Bronchial epithelial cell (primary cell): ENCODE measurements around the gene TNFRSF4. TPM values are rescaled to one million over a fixed set of nuclear protein-coding genes. Genes with fewer than 3 reads are reported as not detected.

ENCODE experiments used
- DNase-seq: peaks from one replicate; pipeline ENCODE4 v3.0.0-alpha.2; 2010; ENCODE audit warnings: low read depth
- FAIRE-seq: peaks from 2 replicates; lab custom pipeline; 2011; peaks lifted over from hg19 to GRCh38; lab: Jason Lieb, UNC
- H3K27me3 ChIP-seq: 2 replicates; pipeline ENCODE4 v1.5.1; 2011; ENCODE audit warnings: low read length; ENCODE audit not compliant: control insufficient read depth, insufficient read depth
- H3K36me3 ChIP-seq: 2 replicates; pipeline ENCODE4 v1.5.1; 2011; ENCODE audit warnings: low read length; ENCODE audit not compliant: control insufficient read depth, insufficient read depth
- H3K4me3 ChIP-seq: 2 replicates; pipeline ENCODE4 v1.5.1; 2011; ENCODE audit warnings: mild to moderate bottlenecking, low read depth, low read length, control low read depth
- CTCF ChIP-seq: IDR thresholded peaks from 2 replicates; pipeline ENCODE4 v1.5.1; 2011; ENCODE audit warnings: mild to moderate bottlenecking, moderate library complexity, low read length, control low read depth, inconsistent platforms; ENCODE audit not compliant: insufficient read depth, severe bottlenecking
- total RNA-seq: library from RNA; depleted of rRNA; stranded (reverse); fragments of >200 nt; gene quantifications from 2 replicates; pipeline ENCODE4 v1.2.1, GENCODE V29; 2014

TNFRSF4 gene
- total RNA-seq, 1 donor from 2014 or later: not detected

GRCh38 chr1:1232208-1232795, 18.3 kb upstream of the TNFRSF4 start, which contains the start of gene B3GALT6:
B3GALT6 (plus strand) TSS chr1:1232237; CDS start chr1:1232279, 42 bp downstream.
- Histone ChIP-seq H3K4me3 (peak within 1 kb of the TSS; percentile 93), H3K36me3 (peaks cover 18% of the 10 kb centered on the region), H3K27me3 (no peaks in the 10 kb centered on the region)
- FAIRE-seq (no peak), DNase-seq (no peak)
- TF ChIP-seq CTCF: no peak

GRCh38 chr1:1231400-1232207, 17.7 kb upstream of the TNFRSF4 start, which contains the start of gene SDF4:
SDF4 (minus strand) TSS chr1:1232001; CDS start chr1:1228772, 3,229 bp downstream.
- no peak for TF ChIP-seq CTCF
- Histone ChIP-seq H3K4me3 (peak within 1 kb of the TSS; percentile 93), H3K36me3 (peaks cover 20% of the 10 kb centered on the region), H3K27me3 (no peaks in the 10 kb centered on the region)
- FAIRE-seq (no peak), DNase-seq (peak; percentile 86)

- Histone ChIP-seq H3K27me3 (no peaks in the 10 kb centered on the region), H3K36me3 (peaks cover 24% of the 10 kb centered on the region), H3K4me3 (peak overlapping the region; percentile 93)
- no peak for FAIRE-seq
- TF ChIP-seq CTCF: peak; percentile 33
- DNase-seq: peak; percentile 52
Measured at GRCh38 chr1:1230656-1231399, 16.9 kb upstream of the TNFRSF4 start.

- Histone ChIP-seq H3K36me3 (peaks cover 28% of the 10 kb centered on the region), H3K4me3 (no peak overlapping the region), H3K27me3 (no peaks in the 10 kb centered on the region)
- DNase-seq (no peak), FAIRE-seq (no peak)
- no peak for TF ChIP-seq CTCF
Measured at GRCh38 chr1:1229770-1230169, 15.8 kb upstream of the TNFRSF4 start.

- Histone ChIP-seq H3K4me3 (no peak overlapping the region), H3K36me3 (peaks cover 29% of the 10 kb centered on the region), H3K27me3 (no peaks in the 10 kb centered on the region)
- DNase-seq (no peak), FAIRE-seq (peak; percentile 55)
- TF ChIP-seq CTCF: no peak
Measured at GRCh38 chr1:1228596-1229321, 14.8 kb upstream of the TNFRSF4 start.
